ENCODE measurements around the gene NMUR2. TPM values are rescaled to one million over a fixed set of nuclear protein-coding genes. Genes with fewer than 3 reads are reported as not detected.

NMUR2 gene, protein sequence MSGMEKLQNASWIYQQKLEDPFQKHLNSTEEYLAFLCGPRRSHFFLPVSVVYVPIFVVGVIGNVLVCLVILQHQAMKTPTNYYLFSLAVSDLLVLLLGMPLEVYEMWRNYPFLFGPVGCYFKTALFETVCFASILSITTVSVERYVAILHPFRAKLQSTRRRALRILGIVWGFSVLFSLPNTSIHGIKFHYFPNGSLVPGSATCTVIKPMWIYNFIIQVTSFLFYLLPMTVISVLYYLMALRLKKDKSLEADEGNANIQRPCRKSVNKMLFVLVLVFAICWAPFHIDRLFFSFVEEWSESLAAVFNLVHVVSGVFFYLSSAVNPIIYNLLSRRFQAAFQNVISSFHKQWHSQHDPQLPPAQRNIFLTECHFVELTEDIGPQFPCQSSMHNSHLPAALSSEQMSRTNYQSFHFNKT
- total RNA-seq (2014; rRNA removed; shearing (Covaris generic)), result not detected in 2 replicates

DNA sequence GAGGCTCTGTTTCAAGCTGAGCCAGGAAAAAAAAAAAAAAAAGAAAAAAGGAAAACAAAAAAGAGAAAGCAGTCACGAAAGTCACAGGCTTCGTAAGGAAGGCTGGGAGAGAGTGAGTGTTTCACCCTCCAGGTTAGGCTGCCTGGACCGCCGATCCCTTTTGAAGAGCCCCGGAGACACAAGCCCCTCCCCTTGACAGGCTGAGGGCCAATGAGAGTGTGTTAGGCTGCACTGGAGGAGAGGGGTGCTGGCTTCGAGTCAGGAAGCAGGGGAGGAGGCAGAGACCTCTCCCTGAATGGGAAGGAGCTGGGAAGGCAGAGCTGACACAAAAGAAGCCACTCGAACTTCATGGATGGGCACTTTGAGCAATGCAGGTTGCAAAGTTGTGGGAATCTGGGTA, at the start of gene NMUR2:
Gene NMUR2 (minus strand): TSS at position 135 of the 400 bp plus-strand sequence. CDS start 166 bp downstream, outside the sequence.
- Histone ChIP-seq H3K4me1 (no peaks in the 10 kb centered on the region), H3K27me3 (no peaks in the 10 kb centered on the region), H3K4me3 (no peak within 1 kb of the TSS), H3K27ac (no peak within 1 kb of the TSS), H3K9me3 (replicated peaks) (no peaks in the 10 kb centered on the region), H3K36me3 (no peaks in the 10 kb centered on the region)
- DNase-seq, result peak; percentile 20 to 54

DNA sequence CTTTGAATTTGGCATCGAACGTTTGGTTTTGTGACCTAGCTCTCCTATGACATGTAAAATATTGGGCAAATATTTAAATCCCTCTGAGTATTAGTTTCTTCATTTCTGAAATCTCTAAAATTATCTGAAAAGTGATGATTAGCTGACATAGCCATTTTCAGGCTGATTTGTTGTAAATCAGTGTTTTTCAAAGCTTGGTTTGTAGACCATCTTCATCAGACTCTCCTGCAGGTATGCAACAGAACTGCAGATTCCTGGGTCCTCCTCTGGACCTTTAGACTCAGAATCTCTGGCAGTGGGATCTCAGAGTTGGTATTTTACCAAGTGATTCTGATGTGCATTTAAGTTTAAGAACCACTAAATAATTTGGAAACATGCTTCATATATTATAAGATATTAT, 38.9 kb upstream of the NMUR2 start:
- no peak overlapping the region for H3K27ac ChIP-seq
- H3K4me1 ChIP-seq, result no peaks in the 10 kb centered on the region
- H3K4me3 ChIP-seq, result no peak overlapping the region
- DNase-seq, result no peak
- H3K36me3 ChIP-seq, result no peaks in the 10 kb centered on the region
- no peaks in the 10 kb centered on the region for H3K9me3 ChIP-seq (replicated peaks)
- H3K27me3 ChIP-seq, result no peaks in the 10 kb centered on the region

DNA sequence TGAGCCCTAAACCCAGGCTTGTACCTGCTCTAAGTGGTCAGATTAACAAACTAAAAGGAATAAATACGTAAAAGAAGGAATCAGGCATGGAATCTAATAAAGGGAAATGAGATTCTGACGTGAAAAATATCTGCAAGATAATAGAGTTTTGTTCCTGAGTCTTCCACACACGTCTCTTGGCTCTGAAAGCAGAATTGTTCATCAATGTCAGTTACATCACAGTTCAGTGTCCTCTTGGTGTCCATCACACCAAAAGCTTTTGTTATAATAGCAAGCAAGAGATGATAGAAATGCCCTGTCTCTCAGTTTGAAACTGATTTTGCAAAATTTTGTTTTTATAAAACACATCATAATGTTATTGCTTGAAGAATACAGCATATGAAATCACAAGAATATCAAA, 34.7 kb upstream of the NMUR2 start:
- Histone ChIP-seq H3K27me3 (no peaks in the 10 kb centered on the region), H3K4me3 (no peak overlapping the region), H3K4me1 (no peaks in the 10 kb centered on the region), H3K27ac (no peak overlapping the region), H3K9me3 (replicated peaks) (no peaks in the 10 kb centered on the region), H3K36me3 (no peaks in the 10 kb centered on the region)
- no peak for DNase-seq

DNA sequence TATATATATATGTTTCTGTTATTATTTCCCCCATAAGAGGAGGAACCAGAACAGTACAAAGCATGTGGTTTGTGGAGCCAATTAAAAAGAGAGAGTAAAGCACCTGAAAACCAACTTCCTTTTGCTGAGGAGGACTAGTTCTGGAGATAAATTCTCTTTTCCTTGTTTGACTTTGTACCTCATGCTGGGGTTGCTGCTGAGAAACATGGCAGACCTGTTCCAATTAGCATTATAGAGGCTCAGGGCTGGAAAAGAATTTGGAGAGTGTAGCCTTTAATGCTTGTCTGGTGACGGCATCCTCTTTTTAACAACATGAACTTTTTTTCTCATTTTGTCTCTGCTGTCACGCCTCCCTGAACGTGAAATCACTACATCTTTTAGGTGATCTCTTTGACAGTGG, 32.8 kb upstream of the NMUR2 start:
- Histone ChIP-seq H3K27me3 (no peaks in the 10 kb centered on the region), H3K36me3 (no peaks in the 10 kb centered on the region), H3K4me3 (no peak overlapping the region), H3K4me1 (no peaks in the 10 kb centered on the region), H3K27ac (no peak overlapping the region), H3K9me3 (replicated peaks) (no peaks in the 10 kb centered on the region)
- no peak for DNase-seq

DNA sequence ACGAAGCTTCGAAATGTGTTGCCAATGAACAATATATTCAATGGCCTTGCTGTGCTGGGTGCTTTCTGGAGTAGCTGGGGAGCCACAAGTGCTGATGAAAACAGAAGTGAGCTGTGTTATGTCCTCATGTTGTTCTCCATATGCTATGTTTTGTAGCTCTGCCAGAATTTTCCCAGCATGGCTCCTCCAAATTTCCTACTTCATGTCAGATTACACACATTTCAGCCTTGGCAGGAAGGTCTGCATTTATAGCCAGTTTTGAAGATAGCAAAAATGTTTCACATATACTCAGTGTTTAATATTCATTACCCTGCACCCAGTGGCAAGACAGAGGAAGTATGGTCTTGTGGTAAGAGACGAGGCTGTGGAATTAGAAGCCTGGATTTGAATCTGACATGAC, 22.6 kb upstream of the NMUR2 start:
- Histone ChIP-seq H3K9me3 (replicated peaks) (no peaks in the 10 kb centered on the region), H3K4me3 (no peak overlapping the region), H3K27me3 (no peaks in the 10 kb centered on the region), H3K36me3 (no peaks in the 10 kb centered on the region), H3K27ac (no peak overlapping the region), H3K4me1 (no peaks in the 10 kb centered on the region)
- DNase-seq, result no peak

DNA sequence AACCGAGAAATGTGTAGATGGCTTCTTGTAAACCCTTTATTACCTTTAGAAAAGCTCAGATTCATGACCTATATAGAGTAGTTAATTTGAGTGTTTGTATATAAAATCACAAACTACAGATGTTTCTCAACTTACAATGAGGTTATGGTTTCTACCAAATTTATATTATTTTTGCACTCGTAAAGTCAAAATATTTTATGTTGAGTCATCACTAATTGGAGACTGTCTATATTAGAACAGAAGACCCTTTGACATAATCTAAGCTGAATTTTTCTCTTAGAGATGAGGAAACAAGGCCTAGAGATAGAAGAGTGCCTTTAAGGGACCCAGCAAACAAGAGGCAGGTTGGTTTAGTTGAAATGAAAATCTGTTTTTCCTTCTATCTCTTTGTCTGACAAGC, 20.0 kb upstream of the NMUR2 start:
- no peaks in the 10 kb centered on the region for H3K4me1 ChIP-seq
- no peak overlapping the region for H3K27ac ChIP-seq
- DNase-seq, result no peak
- no peak overlapping the region for H3K4me3 ChIP-seq
- no peaks in the 10 kb centered on the region for H3K9me3 ChIP-seq (replicated peaks)
- H3K27me3 ChIP-seq, result no peaks in the 10 kb centered on the region
- no peaks in the 10 kb centered on the region for H3K36me3 ChIP-seq

DNA sequence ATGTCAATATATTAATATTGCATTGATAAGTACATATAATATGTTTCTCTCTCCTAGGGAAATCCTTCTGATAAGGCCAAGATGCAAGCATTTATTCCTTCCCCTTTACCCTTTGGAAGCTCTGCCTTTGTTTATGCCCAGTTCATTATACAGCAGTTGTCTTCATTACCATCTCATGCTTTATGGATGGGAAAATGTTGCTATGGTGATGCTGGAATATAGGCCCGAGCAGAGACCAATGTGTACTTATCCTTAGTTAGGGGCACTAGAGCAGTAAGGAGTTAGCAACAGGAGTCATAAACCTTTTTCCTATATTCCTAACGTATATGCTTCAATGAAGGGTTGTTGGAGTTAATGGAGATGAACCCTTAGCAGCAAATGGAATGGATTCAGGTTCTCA, 19.4 kb upstream of the NMUR2 start:
- no peaks in the 10 kb centered on the region for H3K9me3 ChIP-seq (replicated peaks)
- H3K4me1 ChIP-seq, result no peaks in the 10 kb centered on the region
- no peak overlapping the region for H3K4me3 ChIP-seq
- no peaks in the 10 kb centered on the region for H3K36me3 ChIP-seq
- no peak for DNase-seq
- H3K27me3 ChIP-seq, result no peaks in the 10 kb centered on the region
- no peak overlapping the region for H3K27ac ChIP-seq

DNA sequence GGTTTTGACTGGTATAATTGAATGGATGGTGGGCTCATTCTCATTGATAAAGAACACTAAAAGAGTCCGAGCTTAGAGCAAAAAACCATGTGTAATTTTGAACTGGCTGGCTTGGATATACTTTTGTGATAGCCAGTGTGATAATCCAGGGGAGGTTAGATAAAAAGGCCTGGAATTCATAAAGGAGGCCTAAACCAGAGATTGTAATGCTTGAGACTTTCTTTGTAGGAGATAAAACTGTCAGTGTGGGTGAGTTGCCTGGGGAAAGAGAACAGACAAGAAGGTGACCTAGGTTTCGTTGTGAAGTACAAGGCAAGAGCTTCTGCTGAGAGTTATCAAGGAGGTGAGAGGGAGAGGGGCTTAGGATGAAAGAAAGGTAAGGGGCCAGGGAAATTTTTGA, 17.0 kb upstream of the NMUR2 start:
- H3K4me1 ChIP-seq, result no peaks in the 10 kb centered on the region

DNA sequence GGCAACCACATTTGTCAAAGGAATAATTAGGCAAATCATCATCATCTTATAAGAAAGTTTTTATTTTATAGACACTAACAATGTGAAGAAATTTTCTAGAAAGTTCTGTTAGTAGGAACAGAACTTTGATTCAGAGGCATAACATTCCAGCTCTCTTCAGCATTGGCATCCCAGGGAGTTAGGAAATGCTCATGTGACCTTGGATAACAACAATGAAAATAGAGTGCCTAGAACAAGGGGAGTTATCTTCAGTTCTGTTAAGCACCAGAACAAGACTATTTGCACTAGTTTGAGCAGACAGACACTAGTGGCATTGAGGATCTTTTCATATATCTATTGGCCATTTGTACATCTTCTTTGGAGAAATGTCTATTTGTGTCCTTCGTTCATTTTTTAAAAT, 7.0 kb upstream of the NMUR2 start:
- H3K4me3 ChIP-seq, result no peak overlapping the region
- no peaks in the 10 kb centered on the region for H3K27me3 ChIP-seq
- no peaks in the 10 kb centered on the region for H3K9me3 ChIP-seq (replicated peaks)
- H3K4me1 ChIP-seq, result no peaks in the 10 kb centered on the region
- DNase-seq, result no peak
- H3K27ac ChIP-seq, result no peak overlapping the region
- H3K36me3 ChIP-seq, result no peaks in the 10 kb centered on the region

More for the DNA sequence above, 17.0 kb upstream of the NMUR2 start:
- Histone ChIP-seq H3K27ac (no peak overlapping the region), H3K36me3 (no peaks in the 10 kb centered on the region), H3K27me3 (no peaks in the 10 kb centered on the region), H3K4me3 (no peak overlapping the region), H3K9me3 (replicated peaks) (no peaks in the 10 kb centered on the region)
- no peak for DNase-seq

DNA sequence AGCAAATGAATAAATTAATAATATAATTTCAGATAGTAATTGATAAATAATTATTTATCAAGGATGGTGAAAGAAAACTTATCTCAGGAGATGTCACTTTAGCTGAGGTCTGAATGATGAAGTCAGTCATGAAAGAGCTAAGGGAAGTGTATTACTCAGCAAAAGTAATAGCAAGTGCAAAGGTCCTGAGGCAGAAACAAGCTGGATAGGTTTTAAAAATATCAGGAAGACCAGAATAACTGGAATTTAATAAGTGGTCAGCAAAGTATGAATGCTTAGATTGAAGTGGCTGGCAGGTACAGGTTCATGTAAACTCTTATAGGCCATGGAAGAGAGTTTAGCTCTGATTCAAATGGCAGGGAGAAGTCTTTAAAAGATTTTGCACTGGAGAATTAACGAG, 1.0 kb upstream of the NMUR2 start:
- H3K27ac ChIP-seq, result no peak overlapping the region
- DNase-seq, result no peak
- H3K9me3 ChIP-seq (replicated peaks), result no peaks in the 10 kb centered on the region
- no peaks in the 10 kb centered on the region for H3K27me3 ChIP-seq
- H3K36me3 ChIP-seq, result no peaks in the 10 kb centered on the region
- no peak overlapping the region for H3K4me3 ChIP-seq
- no peaks in the 10 kb centered on the region for H3K4me1 ChIP-seq

DNA sequence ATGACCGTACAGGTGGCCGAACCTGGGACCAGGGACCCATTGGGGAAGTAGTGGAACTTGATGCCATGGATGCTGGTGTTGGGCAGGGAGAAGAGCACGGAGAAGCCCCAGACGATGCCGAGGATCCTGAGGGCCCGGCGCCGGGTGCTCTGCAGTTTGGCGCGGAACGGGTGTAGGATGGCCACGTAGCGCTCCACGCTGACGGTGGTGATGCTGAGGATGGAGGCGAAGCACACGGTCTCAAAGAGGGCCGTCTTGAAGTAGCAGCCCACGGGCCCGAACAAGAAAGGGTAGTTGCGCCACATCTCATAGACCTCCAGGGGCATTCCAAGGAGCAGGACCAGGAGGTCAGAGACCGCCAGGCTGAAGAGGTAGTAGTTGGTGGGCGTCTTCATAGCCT, 585 bp downstream of the NMUR2 start:
- Histone ChIP-seq H3K4me3 (no peak overlapping the region), H3K27ac (no peak overlapping the region), H3K4me1 (no peaks in the 10 kb centered on the region), H3K36me3 (no peaks in the 10 kb centered on the region), H3K9me3 (replicated peaks) (no peaks in the 10 kb centered on the region), H3K27me3 (no peaks in the 10 kb centered on the region)
- DNase-seq, result no peak

DNA sequence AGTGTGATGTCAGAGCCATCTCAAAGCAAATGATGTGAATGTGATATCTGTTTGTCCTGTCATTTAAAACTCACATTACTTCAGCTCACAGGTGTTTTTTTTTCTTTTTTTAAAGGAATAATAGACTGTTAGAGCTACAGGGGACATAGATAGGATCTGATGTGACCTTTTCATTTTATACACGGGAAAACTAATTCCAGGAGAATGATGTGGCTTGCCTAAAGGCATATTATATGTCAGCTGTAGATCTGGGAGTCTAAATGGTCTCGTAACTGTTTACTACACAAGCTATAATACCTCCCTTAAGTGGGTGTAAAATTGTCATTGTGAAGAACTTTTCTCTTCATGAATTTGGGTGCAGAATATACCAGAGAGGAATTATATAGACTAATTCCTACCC, 2.0 kb downstream of the NMUR2 start:
- Histone ChIP-seq H3K4me3 (no peak overlapping the region), H3K4me1 (no peaks in the 10 kb centered on the region), H3K36me3 (no peaks in the 10 kb centered on the region), H3K27me3 (no peaks in the 10 kb centered on the region), H3K27ac (no peak overlapping the region), H3K9me3 (replicated peaks) (no peaks in the 10 kb centered on the region)
- DNase-seq, result no peak

DNA sequence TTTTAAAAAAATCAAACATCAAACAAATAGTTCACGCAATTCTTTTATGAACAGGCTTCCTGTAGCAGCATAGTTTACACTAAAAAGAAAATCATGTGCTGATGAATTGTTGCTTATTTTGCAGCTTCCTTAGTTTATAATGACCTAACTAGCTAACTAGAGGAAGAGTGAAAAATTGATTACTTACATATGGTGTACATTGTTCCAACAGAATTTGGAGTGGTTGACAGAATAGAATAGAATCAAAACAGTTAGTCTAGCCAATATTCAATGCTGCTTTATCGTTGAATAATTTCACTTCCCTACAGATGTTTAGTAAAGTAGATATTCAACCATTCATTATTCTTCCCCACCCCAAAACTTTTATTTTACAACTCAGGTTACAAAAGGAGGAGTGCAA, 4.2 kb downstream of the NMUR2 start:
- Histone ChIP-seq H3K9me3 (replicated peaks) (no peaks in the 10 kb centered on the region), H3K36me3 (no peaks in the 10 kb centered on the region), H3K4me1 (no peaks in the 10 kb centered on the region), H3K27me3 (no peaks in the 10 kb centered on the region), H3K27ac (no peak overlapping the region), H3K4me3 (no peak overlapping the region)
- no peak for DNase-seq

DNA sequence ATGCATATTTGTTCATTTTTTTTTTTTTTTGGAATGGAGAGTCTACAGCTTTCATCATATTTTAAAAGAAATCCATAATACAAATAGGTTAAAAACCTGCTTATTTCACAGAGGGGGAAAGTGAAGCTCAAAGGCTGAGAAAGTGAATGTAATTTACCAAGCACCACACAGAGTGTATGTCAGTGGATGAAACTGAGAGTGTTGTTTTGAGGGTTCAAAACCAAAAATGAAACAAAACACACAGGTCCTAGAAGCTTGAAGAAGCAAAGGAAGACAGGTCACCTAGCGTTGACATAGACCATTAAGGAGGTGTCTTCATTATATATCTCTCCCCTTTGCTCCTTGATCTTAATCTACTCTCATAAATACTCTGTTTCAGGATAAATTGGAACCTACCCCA, 7.5 kb downstream of the NMUR2 start:
- DNase-seq, result no peak
- H3K4me3 ChIP-seq, result no peak overlapping the region
- H3K4me1 ChIP-seq, result no peaks in the 10 kb centered on the region
- H3K9me3 ChIP-seq (replicated peaks), result no peaks in the 10 kb centered on the region
- H3K36me3 ChIP-seq, result no peaks in the 10 kb centered on the region
- no peaks in the 10 kb centered on the region for H3K27me3 ChIP-seq
- no peak overlapping the region for H3K27ac ChIP-seq

DNA sequence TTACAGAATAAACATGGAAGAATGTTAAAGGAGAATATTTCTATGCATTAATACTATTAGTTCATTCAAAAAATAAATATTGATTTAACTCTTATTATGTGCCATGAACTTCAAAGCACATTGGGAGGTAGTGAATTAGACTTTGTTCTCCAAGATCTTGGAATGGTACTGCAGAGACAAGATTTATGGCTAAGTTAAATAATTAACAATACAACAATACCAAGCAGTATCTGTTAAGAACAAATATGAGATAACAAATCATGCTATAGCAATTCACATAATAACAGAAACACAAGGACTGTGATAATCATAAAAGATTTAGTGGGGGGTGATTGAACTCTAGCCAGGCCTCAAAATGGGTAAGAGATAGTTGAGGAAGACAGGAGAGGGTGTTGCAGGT, 11.6 kb downstream of the NMUR2 start:
- DNase-seq, result no peak

DNA sequence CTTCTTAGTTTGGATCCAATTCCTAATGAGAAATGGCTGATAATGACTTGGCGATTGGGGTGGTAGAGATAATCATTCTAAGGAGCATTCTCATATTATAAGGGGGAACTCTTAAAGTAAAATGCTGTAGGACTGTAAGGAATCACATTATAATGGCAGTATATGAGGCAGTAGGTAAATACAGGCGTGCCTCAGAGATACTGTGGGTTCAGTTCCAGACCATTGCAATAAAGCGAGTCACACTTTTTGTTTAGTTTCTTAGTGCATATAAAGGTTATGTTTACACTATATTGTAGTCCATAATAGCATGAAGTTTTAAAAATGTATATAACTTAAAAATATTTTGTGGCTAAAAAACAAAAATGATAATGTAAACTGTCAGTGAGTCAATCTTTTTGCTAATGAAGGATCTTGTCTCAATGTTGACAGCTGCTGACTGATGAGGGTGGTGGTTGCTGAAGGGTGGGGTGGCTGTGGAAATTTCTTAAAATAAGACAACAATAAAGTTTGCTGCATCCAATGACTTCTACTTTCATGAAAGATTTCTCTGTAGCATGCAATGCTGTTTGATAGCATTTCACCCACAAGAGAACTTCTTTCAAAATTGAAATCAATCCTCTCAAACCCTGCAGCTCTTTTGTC, 15.8 kb downstream of the NMUR2 start:
- Histone ChIP-seq H3K4me1 (no peaks in the 10 kb centered on the region), H3K27me3 (no peaks in the 10 kb centered on the region), H3K27ac (no peak overlapping the region), H3K9me3 (replicated peaks) (no peaks in the 10 kb centered on the region), H3K4me3 (no peak overlapping the region), H3K36me3 (no peaks in the 10 kb centered on the region)
- no peak for DNase-seq

More for the DNA sequence above, 11.6 kb downstream of the NMUR2 start:
- no peak overlapping the region for H3K27ac ChIP-seq
- H3K27me3 ChIP-seq, result no peaks in the 10 kb centered on the region
- no peak overlapping the region for H3K4me3 ChIP-seq
- no peaks in the 10 kb centered on the region for H3K4me1 ChIP-seq
- no peaks in the 10 kb centered on the region for H3K9me3 ChIP-seq (replicated peaks)
- H3K36me3 ChIP-seq, result no peaks in the 10 kb centered on the region
